Suprapubic skin (tissue), 3 donors: ENCODE results near the gene KIF6.

Experiments used
- POLR2A ChIP-seq, 2 donors: fragments of 450-650 bp; IDR thresholded peaks; one replicate each; pipeline ENCODE4 v1.6.1; 2017; ENCODE audit warnings: antibody characterized with exemption in 2 of 2, mild to moderate bottlenecking in 2 of 2, moderate library complexity in 2 of 2
- TF ChIP-seq, protein P1 (sequence below), 2 donors: fragments of 200-600 bp in 1 of 2; fragments of 450-650 bp in 1 of 2; sonication (generic) in 1 of 2; IDR thresholded peaks; one replicate each; pipeline ENCODE4 v1.5.1; 2016 to 2019; ENCODE audit warnings: antibody characterized with exemption in 2 of 2, mild to moderate bottlenecking in 1 of 2, moderate library complexity in 1 of 2

DNA sequence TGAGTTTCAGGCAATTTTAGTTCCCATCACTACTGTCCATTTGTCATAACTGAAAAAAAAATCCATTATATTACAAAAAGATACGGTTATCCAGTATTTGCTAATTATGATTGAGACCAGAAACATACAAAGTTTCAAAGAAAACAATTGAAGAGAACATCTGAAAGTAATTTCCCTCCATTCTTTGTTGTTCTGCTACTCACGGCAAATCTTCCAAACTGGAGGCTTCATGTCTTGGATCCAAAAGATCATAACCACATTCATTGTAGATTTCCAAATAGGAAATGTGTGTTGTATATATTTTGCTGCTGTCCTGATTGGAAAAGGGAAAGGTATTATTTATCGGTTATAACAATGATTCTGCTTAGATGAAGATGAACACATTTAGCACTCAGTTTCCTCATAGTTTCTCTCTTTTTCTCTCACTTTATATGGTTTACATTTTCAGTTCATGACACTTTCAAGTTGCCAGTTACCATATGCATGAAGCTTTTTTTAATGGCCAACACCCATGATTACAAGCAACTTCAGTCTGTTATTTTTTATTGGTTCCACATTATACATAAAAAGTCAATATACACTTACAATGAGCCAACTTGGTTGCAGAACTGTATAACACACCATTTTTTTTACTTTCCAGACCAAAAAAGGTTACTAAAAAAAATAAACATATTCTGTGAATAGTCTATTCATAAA, 90.4 kb downstream of the KIF6 start:
- TF ChIP-seq, protein P1, sequence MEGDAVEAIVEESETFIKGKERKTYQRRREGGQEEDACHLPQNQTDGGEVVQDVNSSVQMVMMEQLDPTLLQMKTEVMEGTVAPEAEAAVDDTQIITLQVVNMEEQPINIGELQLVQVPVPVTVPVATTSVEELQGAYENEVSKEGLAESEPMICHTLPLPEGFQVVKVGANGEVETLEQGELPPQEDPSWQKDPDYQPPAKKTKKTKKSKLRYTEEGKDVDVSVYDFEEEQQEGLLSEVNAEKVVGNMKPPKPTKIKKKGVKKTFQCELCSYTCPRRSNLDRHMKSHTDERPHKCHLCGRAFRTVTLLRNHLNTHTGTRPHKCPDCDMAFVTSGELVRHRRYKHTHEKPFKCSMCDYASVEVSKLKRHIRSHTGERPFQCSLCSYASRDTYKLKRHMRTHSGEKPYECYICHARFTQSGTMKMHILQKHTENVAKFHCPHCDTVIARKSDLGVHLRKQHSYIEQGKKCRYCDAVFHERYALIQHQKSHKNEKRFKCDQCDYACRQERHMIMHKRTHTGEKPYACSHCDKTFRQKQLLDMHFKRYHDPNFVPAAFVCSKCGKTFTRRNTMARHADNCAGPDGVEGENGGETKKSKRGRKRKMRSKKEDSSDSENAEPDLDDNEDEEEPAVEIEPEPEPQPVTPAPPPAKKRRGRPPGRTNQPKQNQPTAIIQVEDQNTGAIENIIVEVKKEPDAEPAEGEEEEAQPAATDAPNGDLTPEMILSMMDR (IDR thresholded peaks at IDR 0.05), result no peak
- no peak for TF ChIP-seq POLR2A (IDR thresholded peaks at IDR 0.05)
